ENCODE results near the gene NLGN2.
A peak's percentile ranks its signal among the peaks of the same experiment; 100 is the strongest.

Gene NLGN2

GRCh38 chr17:7464081-7464480 lies 56.4 kb downstream of the NLGN2 start:
- intact Hi-C loops (cut with micrococcal nuclease), result no loop called here

GRCh38 chr17:7465597-7466275 lies 58.1 kb downstream of the NLGN2 start:
- Mint-ChIP-seq H3K27me3 (no peaks in the 10 kb centered on the region), H3K4me3 (no peak overlapping the region), H3K4me1 (ENCODE audit: low read depth) (peaks cover 40% of the 10 kb centered on the region), H3K27ac (peak overlapping the region; percentile 87), H3K36me3 (ENCODE audit: low read depth) (peaks cover 78% of the 10 kb centered on the region), H3K9me3 (no peaks in the 10 kb centered on the region)
- intact Hi-C loops (cut with micrococcal nuclease), result no loop called here

More at GRCh38 chr17:7464081-7464480, 56.4 kb downstream of the NLGN2 start:
- Mint-ChIP-seq H3K4me1 (ENCODE audit: low read depth) (peaks cover 40% of the 10 kb centered on the region), H3K36me3 (ENCODE audit: low read depth) (peaks cover 78% of the 10 kb centered on the region), H3K9me3 (no peaks in the 10 kb centered on the region), H3K4me3 (no peak overlapping the region), H3K27ac (no peak overlapping the region), H3K27me3 (no peaks in the 10 kb centered on the region)

GRCh38 chr17:7466318-7466638 lies 58.6 kb downstream of the NLGN2 start:
- Mint-ChIP-seq H3K27me3 (no peaks in the 10 kb centered on the region), H3K27ac (peak overlapping the region; percentile 87), H3K4me1 (ENCODE audit: low read depth) (peaks cover 35% of the 10 kb centered on the region), H3K9me3 (no peaks in the 10 kb centered on the region), H3K4me3 (peak overlapping the region; percentile 35), H3K36me3 (ENCODE audit: low read depth) (peaks cover 73% of the 10 kb centered on the region)
- intact Hi-C loops (cut with micrococcal nuclease), result no loop called here

GRCh38 chr17:7466639-7467341 lies 59.1 kb downstream of the NLGN2 start:
- Mint-ChIP-seq H3K36me3 (ENCODE audit: low read depth) (peaks cover 68% of the 10 kb centered on the region), H3K9me3 (no peaks in the 10 kb centered on the region), H3K4me1 (ENCODE audit: low read depth) (peaks cover 39% of the 10 kb centered on the region), H3K4me3 (peak overlapping the region; percentile 38), H3K27ac (peak overlapping the region; percentile 87), H3K27me3 (no peaks in the 10 kb centered on the region)
- intact Hi-C loops (cut with micrococcal nuclease), result no loop called here

GRCh38 chr17:7467498-7467897 lies 59.9 kb downstream of the NLGN2 start:
- peak overlapping the region; percentile 87 for H3K27ac Mint-ChIP-seq
- intact Hi-C loops (cut with micrococcal nuclease), result no loop called here

GRCh38 chr17:7468290-7468689 lies 60.6 kb downstream of the NLGN2 start:
- H3K27me3 Mint-ChIP-seq, result no peaks in the 10 kb centered on the region
- H3K9me3 Mint-ChIP-seq, result no peaks in the 10 kb centered on the region
- peaks cover 53% of the 10 kb centered on the region for H3K36me3 Mint-ChIP-seq (ENCODE audit: low read depth)
- no peak overlapping the region for H3K4me3 Mint-ChIP-seq
- intact Hi-C loops (cut with micrococcal nuclease), result no loop called here
- peaks cover 44% of the 10 kb centered on the region for H3K4me1 Mint-ChIP-seq (ENCODE audit: low read depth)
- H3K27ac Mint-ChIP-seq, result no peak overlapping the region

More at GRCh38 chr17:7467498-7467897, 59.9 kb downstream of the NLGN2 start:
- Mint-ChIP-seq H3K9me3 (no peaks in the 10 kb centered on the region), H3K4me1 (ENCODE audit: low read depth) (peaks cover 44% of the 10 kb centered on the region), H3K27me3 (no peaks in the 10 kb centered on the region), H3K4me3 (no peak overlapping the region), H3K36me3 (ENCODE audit: low read depth) (peaks cover 61% of the 10 kb centered on the region)

GRCh38 chr17:7468804-7469389 lies 61.3 kb downstream of the NLGN2 start:
- H3K27me3 Mint-ChIP-seq, result no peaks in the 10 kb centered on the region
- H3K36me3 Mint-ChIP-seq (ENCODE audit: low read depth), result peaks cover 47% of the 10 kb centered on the region
- H3K9me3 Mint-ChIP-seq, result no peaks in the 10 kb centered on the region
- H3K4me3 Mint-ChIP-seq, result no peak overlapping the region
- intact Hi-C loops (cut with micrococcal nuclease), result no loop called here
- H3K27ac Mint-ChIP-seq, result no peak overlapping the region
- peaks cover 44% of the 10 kb centered on the region for H3K4me1 Mint-ChIP-seq (ENCODE audit: low read depth)
